Measurements from ENCODE around the gene KMT5B.

DNA sequence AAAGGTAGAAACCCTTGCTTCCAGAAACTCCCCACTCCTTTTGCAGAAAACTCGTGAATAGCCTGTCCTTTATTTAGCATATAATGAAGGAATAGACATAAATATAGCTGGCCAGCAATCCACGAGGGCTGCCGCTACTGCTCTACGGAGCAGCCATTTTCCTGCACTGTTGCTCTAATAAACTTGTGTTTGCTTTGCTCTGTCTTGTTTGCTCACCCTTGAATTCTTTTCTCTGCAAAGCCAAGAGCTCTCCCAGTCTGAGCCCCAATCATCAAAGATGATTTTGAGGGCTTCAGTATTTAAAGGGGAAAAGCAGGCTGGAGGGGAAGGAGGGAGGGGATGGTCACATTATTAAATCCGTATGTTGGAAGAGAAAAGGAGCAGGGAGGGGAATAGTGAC is 75.3 kb downstream of the KMT5B start:
- no peak for TF ChIP-seq POLR2AphosphoS5 (IDR thresholded peaks at IDR 0.05)
- TF ChIP-seq, protein P1, sequence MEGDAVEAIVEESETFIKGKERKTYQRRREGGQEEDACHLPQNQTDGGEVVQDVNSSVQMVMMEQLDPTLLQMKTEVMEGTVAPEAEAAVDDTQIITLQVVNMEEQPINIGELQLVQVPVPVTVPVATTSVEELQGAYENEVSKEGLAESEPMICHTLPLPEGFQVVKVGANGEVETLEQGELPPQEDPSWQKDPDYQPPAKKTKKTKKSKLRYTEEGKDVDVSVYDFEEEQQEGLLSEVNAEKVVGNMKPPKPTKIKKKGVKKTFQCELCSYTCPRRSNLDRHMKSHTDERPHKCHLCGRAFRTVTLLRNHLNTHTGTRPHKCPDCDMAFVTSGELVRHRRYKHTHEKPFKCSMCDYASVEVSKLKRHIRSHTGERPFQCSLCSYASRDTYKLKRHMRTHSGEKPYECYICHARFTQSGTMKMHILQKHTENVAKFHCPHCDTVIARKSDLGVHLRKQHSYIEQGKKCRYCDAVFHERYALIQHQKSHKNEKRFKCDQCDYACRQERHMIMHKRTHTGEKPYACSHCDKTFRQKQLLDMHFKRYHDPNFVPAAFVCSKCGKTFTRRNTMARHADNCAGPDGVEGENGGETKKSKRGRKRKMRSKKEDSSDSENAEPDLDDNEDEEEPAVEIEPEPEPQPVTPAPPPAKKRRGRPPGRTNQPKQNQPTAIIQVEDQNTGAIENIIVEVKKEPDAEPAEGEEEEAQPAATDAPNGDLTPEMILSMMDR (IDR thresholded peaks at IDR 0.05), result no peak
- TF ChIP-seq POLR2A (IDR thresholded peaks at IDR 0.05), result no peak

Measured in gastroesophageal sphincter (tissue), 3 donors.